ENCODE data around the gene MAPT.

The MAPT gene

GRCh38 chr17:45969726-45970125 lies 75.4 kb downstream of the MAPT start:
- H3K4me3 ChIP-seq (ENCODE audit: low read depth, low read length): no peak overlapping the region
- no peak for DNase-seq (ENCODE audit: low read depth, low spot score)
- in situ Hi-C loops (cut with HindIII; ENCODE audit: low sequenced_read_pairs): no loop called here
- TF ChIP-seq CTCF (IDR thresholded peaks at IDR 0.05; ENCODE audit: low read depth, low read length): no peak

GRCh38 chr17:45970659-45971058 lies 76.3 kb downstream of the MAPT start:
- TF ChIP-seq CTCF (IDR thresholded peaks at IDR 0.05; ENCODE audit: low read depth, low read length): no peak
- no peak for DNase-seq (ENCODE audit: low read depth, low spot score)
- no peak overlapping the region for H3K4me3 ChIP-seq (ENCODE audit: low read depth, low read length)
- in situ Hi-C loops (cut with HindIII; ENCODE audit: low sequenced_read_pairs): no loop called here

- in situ Hi-C loops (cut with HindIII; ENCODE audit: low sequenced_read_pairs): no loop called here
- no peak for TF ChIP-seq CTCF (IDR thresholded peaks at IDR 0.05; ENCODE audit: low read depth, low read length)
- DNase-seq (ENCODE audit: low read depth, low spot score): no peak
- no peak overlapping the region for H3K4me3 ChIP-seq (ENCODE audit: low read depth, low read length)
These were observed 77.4 kb downstream of the MAPT start for GRCh38 chr17:45971698-45972141.

GRCh38 chr17:45972531-45972930 lies 78.2 kb downstream of the MAPT start:
- DNase-seq (ENCODE audit: low read depth, low spot score): no peak
- H3K4me3 ChIP-seq (ENCODE audit: low read depth, low read length): no peak overlapping the region
- no peak for TF ChIP-seq CTCF (IDR thresholded peaks at IDR 0.05; ENCODE audit: low read depth, low read length)
- in situ Hi-C loops (cut with HindIII; ENCODE audit: low sequenced_read_pairs): no loop called here

- in situ Hi-C loops (cut with HindIII; ENCODE audit: low sequenced_read_pairs): no loop called here
- DNase-seq (ENCODE audit: low read depth, low spot score): no peak
- H3K4me3 ChIP-seq (ENCODE audit: low read depth, low read length): no peak overlapping the region
- TF ChIP-seq CTCF (IDR thresholded peaks at IDR 0.05; ENCODE audit: low read depth, low read length): no peak
These were observed 78.9 kb downstream of the MAPT start for GRCh38 chr17:45973099-45973780.

- TF ChIP-seq CTCF (IDR thresholded peaks at IDR 0.05; ENCODE audit: low read depth, low read length): no peak
- in situ Hi-C loops (cut with HindIII; ENCODE audit: low sequenced_read_pairs): no loop called here
- H3K4me3 ChIP-seq (ENCODE audit: low read depth, low read length): no peak overlapping the region
- DNase-seq (ENCODE audit: low read depth, low spot score): no peak
These were observed 79.8 kb downstream of the MAPT start for GRCh38 chr17:45973946-45974859.
